GM18868 (cell line): ENCODE results near the gene LRRC37B.
"Not testable (repeated sequence)": the region's sequence is repeated elsewhere in the genome, so short reads cannot be mapped to it uniquely, and the experiment has no call there.

Experiments used
- ATAC-seq: cut with Tn5 transposase; IDR thresholded peaks from one replicate; pipeline ENCODE4 v1.9.1; 2021; ENCODE audit warnings: mild to moderate bottlenecking, moderate library complexity; ENCODE audit not compliant: unreplicated experiment

Gene LRRC37B

GRCh38 chr17:32041306-32041875, 34.2 kb downstream of the LRRC37B start:
- ATAC-seq = not testable (repeated sequence)

DNA sequence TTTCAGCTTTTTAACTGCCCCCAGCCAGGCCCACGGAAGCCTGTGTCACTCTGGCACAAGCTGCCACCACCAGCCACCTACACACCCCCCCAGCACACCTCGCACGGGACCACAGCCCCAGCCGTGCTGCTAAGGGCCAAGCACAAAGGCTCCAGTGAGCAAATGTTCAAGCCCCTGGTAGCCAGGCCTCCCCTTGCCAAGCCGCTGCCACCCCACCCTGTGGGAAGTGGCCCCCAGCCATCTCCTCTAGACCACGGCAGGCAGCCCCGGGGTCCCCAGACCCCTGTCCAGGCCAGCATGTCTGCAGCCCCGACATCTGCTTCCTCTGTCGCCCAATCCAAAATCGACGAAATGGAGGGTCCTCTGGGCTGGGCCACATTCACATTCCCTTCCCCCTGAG, 35.1 kb downstream of the LRRC37B start:
- ATAC-seq = not testable (repeated sequence)

DNA sequence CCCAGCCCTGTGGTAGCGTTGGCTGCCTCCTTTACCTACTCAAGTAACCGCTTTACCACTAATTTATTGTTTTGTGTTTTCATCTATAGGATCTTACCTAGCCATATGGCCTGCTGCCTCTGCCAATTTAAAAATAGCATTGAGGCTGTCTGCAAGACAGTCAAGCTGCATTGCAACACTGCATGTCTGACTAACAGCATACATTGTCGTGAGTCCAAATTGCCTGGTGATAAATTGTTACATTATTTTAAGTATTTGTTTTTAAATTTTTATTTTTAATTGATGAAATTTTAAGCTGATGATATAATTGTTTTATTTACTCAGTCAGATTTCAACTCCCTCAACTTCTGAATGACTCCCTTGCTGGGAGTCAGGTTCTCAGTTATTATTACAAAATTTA, 38.4 kb downstream of the LRRC37B start:
- ATAC-seq = not testable (repeated sequence)

DNA sequence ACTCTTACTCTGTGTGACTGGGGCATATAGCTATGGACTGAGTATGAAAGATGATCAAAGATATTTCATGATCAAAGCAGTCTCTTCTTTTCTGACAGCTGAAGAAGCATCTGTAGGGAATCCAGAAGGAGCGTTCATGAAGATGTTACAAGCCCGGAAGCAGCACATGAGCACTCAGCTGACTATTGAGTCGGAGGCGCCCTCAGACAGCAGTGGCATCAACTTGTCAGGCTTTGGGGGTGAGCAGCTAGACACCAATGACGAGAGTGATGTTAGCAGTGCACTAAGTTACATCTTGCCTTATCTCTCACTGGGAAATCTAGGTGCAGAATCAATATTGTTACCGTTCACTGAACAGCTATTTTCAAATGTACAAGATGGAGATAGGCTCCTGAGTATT, 40.5 kb downstream of the LRRC37B start:
- ATAC-seq = not testable (repeated sequence)

DNA sequence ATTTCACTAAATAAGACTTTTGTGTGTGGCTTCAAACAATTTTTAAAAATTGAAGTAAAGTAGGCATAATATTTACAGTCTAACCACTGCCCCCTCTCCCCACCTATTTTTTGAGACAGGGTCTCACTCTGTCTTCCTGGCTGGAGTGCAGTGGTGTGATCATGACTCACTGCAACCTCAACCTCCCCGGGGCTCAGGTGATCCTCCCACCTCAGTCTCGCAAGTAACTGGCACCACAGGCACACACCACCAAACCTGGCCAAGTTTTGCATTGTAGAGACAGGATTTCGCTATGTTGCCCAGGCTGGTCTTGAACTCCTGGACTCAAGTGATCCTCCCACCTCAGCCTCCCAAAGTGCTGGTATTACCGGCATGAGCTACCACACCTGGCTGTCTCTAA, 47.8 kb downstream of the LRRC37B start:
- not testable (repeated sequence) for ATAC-seq

- not testable (repeated sequence) for ATAC-seq
These were observed 48.2 kb downstream of the LRRC37B start for GRCh38 chr17:32055425-32055824.

DNA sequence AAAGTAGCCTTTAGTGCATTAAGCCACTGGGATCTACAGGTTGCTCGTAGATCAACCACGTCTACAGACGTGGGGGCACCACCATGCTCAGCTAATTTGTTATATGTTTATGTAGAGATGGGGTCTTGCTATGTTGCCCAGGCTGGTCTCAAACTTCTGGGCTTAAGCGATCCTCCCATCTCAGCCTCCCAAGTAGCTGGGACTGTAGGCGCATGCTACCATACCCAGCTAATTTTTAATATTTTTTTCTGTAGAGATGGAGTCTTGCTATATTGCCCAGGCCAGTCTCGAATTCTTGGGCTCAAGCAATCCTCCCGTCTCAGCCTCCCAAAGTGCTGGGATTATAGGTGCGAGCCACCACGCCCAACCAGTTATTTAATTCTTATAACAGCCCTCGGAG, 49.3 kb downstream of the LRRC37B start:
- ATAC-seq = not testable (repeated sequence)

- ATAC-seq = not testable (repeated sequence)
These were observed 50.4 kb downstream of the LRRC37B start for GRCh38 chr17:32057460-32058105.

- not testable (repeated sequence) for ATAC-seq
These were observed 53.5 kb downstream of the LRRC37B start for GRCh38 chr17:32060695-32061094.

DNA sequence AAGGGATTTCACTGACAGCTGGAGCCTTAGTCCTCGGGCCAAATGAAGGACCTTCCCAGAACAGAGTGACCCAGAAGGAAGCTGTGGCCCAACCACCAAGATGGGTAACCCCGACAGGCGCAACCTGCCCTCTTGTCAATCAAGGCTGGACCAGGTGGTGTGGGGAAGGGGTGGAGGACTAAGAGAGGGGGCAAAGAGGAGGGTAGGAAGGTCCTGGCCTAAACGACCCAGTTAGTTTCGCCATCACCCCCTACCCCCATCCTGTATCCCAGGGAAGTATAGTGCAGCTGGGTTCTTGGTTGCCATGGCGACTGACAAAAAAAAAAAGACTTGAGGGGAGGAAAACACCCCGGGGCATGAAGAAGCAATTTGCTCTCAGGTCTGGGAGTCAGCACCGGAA, 54.7 kb downstream of the LRRC37B start:
- not testable (repeated sequence) for ATAC-seq

GRCh38 chr17:32064091-32064490, 56.9 kb downstream of the LRRC37B start:
- ATAC-seq = not testable (repeated sequence)

DNA sequence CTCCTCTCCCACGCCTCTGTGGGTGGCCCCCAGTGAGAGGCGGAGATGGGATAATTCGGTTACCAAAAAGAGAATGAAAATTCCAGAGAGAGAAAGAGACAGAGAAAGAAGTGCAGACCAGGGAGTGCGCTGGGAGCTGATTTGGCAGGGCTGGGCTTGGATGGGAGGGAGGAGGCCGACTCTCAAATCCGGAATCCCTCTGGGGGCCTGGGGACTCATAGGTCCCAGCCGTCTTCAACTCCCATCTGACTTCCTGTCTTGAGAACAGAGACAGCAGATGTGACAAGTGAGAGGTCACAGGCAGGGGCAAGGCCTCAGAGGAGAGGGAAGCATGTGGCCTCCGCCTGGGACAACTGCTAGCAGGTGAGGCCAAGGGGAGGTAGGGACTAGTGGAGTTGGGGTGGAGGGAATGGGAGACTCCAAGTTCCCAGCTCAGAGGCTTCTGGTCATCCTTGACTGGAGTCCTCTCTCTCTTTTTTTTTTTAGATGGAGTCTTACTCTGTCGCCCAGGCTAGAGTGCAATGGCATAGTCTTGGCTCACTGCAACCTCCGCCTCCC, 59.0 kb downstream of the LRRC37B start:
- ATAC-seq = not testable (repeated sequence)

- ATAC-seq = not testable (repeated sequence)
These were observed 59.9 kb downstream of the LRRC37B start for GRCh38 chr17:32066863-32067642.

DNA sequence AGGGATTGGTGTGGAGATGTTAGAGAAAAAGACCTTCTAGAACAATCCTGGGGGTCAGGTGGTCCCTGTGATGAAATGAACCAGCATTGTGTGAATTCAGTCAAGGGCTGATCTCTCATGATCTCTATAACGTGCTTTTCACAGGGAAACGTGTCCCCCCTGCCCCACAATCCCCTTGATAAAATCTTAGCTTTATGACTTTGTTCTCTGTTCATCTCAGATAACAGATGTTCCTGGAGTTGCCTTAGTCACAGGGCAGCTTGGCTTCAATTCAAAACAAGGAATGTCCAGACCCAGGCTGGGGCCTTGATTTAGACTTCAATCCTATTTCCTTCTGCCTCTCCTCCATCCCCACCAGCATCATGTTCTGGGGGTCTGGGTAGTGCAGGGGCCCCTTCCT, 61.9 kb downstream of the LRRC37B start:
- not testable (repeated sequence) for ATAC-seq

GRCh38 chr17:32071961-32072360, 64.8 kb downstream of the LRRC37B start:
- not testable (repeated sequence) for ATAC-seq

- not testable (repeated sequence) for ATAC-seq
These were observed 65.9 kb downstream of the LRRC37B start for GRCh38 chr17:32073131-32073530.

DNA sequence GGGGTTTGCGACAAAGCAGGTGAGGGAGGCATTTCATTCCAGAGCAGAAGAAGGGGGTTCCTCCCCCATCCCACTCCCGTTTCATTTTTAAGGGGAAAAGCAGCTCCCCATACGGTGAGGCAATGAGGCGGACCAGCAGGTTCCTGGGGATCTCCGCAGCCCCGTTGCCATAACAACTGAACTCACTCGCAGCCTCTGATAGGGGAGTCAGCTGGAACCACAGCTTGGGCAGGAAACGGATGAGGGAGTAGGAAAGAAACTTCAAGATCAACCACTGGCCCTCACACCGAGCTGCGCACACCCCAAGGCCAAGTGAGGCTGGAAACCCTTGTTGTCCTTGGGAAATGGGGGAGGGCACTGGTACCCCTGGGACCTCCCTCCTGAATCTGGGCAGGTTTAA, 72.6 kb downstream of the LRRC37B start:
- ATAC-seq = peak; percentile 82

DNA sequence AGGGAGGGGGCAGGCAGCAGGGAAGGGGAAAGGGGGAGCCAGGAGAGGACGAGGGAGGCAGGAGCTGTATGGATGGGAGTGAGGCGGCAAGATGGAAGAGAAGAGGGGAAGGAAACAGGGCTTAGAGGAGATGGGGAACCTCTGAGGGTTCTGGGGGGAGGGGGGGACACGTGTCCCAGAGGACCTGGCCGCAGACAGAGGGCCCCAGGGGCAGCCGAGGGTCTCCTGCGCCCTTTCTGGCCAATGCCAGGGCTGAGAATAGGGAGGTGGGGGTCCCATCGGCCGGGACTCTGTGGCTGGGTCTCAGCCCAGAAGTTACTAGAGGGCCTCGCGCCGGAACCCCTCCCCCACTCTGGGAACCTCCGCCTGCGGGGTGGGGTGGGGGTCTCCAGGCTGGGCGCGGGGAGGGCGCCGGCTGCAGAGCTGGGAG, 76.4 kb downstream of the LRRC37B start:
- not testable (repeated sequence) for ATAC-seq

DNA sequence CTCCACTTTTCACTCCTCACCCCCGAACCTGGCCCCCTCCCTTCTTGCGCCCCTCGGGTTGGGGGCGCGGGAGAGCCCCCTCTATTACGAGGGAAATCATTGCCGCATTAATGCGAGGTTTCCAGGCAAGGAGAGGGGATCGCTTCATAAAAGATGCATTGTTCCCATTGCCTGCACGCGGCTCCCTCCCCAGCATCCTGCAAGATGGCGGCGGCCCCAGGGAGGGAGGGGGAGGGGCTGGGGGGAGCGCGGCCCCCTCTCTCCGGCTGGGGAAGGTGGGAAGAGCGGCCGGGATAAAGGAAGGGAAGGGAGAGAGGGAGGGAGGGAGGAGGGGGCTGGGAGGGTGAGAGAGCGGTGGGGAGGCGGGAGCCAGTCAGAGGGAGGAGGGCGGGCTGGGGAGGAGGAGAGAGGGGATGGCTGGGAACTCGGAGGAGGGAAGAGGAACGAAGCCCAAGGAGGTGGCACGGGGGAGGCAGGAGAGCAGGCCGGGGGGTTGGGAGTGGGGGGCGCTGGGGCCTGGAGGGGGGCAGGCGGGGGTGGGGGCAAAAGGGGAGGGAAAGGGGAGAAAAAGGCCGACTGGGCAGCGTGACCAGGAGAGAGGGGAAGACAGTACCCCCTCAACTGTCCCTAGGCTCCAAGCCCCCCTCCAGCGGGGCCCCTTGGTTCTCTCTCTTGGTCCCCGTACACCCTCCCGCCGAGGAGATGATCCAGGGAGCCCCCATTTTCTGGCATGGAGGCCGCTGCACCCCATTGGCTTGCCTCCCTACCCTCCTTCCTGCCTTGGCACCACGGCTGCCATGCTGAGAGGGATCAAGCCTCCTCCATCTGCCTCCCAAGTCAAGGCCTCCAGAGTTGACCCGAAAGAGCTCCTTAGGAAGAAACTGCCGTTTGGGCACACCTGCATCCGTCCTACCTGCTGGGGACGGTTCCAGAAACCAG, 77.1 kb downstream of the LRRC37B start:
- ATAC-seq = not testable (repeated sequence)
